GM18508 (cell line): Measurements from ENCODE around the gene KRTAP12-2.
"Not testable (repeated sequence)": the region's sequence is repeated elsewhere in the genome, so short reads cannot be mapped to it uniquely, and the experiment has no call there.

ENCODE experiments used
- ATAC-seq: cut with Tn5 transposase; IDR thresholded peaks from one replicate; pipeline ENCODE4 v1.9.1; 2021; ENCODE audit warnings: moderate number of reproducible peaks; ENCODE audit not compliant: insufficient read depth, unreplicated experiment

KRTAP12-2 gene

DNA sequence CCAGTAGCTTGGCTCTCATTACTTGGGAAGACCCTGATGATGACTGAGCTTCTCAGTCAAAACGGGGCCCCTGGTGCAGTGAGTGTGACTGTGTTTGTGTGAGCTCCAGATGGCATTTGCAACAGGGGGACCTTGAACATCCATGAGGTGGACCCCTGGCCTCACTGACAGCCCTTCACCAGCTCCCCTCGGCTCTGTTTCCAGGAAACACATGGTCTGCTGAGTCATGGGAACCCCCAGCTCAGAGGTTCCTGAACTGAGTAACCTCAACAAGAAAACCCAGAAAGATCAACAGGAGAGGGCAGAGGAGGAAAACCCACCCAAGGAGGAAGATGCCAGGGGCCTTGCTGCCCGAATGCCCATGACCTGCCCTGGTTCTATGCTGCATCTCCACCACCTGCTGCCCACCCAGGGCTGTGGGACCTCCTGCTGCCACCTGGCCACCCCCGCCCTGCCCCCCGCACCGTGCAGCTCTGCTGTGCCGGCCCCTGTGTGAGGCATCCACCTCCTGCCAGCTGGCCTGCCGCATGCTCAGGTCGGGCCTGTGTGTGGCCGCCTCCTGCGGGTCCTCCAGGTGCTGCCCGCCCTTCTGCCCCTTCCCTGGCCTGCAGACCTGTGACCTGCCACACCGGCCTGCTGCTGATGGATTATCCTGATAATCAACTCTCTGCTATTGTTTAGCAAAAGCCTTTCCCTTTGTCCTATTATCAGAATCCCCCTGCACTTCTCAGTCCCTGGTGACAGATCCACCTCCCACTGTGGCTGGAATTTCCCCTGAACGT is 19.5 kb upstream of the KRTAP12-2 start:
- ATAC-seq, result no peak

DNA sequence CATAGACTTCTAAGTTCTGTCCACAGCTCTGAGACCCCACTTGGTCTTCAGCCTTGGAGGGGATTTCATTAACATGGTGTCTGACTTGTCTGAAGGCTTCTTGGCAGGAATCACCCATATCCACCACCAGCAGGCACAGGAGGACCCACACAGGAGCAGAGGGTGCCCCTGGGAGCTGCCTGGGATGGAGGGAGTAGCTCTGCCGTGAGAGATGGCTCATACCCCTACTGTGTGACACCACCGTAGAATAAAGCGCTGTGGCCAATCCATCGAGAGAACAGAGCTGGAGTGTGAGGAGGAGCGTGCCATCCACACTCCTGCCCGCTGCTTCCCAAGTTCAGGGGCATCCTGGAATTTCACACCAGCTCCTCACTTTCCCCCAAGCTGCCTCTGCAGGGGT is 18.3 kb upstream of the KRTAP12-2 start:
- not testable (repeated sequence) for ATAC-seq

DNA sequence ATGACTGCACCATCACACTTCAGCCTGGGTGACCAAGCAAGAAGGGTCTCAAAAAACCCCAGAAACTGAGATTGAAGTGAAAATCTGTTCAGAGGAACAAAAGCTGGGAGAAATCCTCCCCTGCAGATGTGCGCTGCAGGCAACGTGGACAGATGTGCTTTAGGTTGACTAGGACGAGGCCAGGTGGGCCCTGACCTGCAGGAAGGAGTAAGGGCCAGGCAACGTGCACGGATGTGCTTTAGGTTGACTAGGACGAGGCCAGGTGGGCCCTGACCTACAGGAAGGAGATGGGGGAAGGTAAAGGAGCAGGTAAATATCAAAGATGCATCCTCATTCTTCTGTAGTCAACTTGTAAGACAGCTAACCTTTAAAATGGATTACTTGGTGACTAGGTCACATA is 17.8 kb upstream of the KRTAP12-2 start:
- ATAC-seq, result no peak

DNA sequence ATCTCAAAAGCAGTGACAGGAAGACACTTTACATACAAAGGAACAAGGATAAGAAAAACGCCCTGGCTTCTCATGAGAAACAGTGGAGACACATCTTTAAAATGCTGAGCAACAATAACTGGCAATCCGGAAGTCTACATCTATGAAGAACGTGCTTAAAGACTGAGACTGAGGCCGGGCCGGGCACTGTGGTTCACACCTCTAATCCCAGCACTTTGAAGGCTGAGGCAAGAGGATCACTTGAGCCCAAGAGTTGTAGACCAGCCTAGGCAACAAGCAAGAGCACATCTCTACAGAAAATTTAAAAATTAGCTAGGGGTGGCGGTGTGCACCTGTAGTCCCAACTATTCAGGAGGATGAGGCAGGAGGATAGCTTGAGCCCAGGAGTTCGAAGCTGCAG is 17.4 kb upstream of the KRTAP12-2 start:
- no peak for ATAC-seq

DNA sequence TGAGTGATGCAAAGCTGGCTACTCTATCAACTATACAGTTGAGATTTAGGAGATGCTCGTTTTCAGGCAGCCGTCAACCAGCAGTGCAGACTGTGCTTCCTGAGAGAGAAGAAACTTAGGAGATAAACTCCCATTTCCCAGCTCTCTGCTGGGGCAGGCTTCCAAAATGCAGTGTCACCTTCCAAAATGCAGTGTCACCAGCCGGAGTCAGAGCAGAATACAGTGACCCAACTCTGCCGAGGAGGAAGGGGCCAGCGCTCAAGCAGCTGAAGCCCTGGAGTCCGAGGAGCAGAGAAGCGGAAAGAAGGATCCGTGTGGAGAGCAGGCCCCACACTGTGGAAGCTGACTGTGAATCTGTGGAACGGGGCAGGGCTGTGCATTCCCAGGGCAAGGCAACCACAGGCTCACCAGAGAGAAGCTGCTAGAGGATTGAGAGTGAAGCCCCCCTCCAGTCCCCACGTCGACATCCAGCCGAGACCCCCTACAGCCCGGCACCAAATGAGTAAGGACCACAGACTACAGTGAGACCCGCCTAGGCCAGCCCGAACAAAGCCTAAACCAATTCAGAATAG is 15.9 kb upstream of the KRTAP12-2 start:
- ATAC-seq, result no peak

DNA sequence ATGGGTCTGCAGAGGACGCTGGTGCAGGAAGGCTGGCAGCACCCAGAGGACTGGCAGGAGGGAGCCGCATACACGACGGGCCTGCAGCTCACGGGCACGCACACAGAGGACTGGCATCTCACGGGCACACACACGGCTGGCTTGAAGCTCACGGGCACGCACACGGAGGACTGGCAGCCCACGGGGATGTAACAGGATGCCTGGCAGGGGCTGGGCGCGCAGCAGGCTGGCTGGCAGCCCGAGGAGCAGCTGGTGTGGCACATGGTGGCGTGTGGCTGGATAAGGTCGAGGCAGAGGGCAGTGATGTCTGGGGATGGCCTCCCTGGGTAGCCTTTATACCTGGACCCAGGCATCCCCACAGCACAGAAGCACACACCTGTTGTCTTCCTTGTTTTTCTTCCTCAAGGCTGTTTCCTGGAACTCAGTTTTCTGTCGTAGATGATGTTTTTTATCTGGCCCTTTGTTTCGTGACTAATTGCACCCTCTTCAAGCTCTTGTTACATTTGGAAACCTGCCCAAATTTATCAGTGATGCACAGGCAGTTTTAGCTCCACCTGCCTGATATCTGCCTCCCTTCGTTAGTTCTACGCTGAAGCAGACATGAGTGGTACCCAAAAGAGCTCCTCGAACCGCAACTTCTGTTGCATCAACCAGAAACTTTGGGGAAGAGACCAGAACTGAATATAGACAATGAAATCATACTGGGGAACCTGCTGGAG is 15.3 kb upstream of the KRTAP12-2 start, which contains the start of gene KRTAP12-1:
KRTAP12-1 (minus strand) TSS at position 303 of the 719 bp plus-strand sequence; CDS start at position 263, 40 bp downstream.
- no peak for ATAC-seq

DNA sequence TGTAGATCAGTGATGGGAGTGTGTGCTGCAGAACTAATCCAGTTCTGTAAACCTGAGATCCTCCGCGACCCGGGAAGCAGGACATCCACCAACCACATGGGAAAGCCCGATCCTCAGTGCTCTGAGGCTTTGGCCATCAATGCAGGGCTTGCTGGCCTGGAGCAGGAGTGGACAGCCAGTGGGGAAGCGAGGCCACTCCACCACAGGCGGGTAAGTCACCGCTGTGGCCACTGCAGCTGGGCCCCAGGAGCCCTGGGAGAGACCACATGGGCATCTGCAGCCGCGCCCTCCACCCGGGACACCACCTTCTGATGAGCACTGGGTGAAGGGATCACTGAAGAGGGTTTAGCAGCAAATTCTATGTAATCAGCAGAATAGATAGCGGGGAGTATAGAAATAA is 14.4 kb upstream of the KRTAP12-2 start:
- ATAC-seq, result no peak

DNA sequence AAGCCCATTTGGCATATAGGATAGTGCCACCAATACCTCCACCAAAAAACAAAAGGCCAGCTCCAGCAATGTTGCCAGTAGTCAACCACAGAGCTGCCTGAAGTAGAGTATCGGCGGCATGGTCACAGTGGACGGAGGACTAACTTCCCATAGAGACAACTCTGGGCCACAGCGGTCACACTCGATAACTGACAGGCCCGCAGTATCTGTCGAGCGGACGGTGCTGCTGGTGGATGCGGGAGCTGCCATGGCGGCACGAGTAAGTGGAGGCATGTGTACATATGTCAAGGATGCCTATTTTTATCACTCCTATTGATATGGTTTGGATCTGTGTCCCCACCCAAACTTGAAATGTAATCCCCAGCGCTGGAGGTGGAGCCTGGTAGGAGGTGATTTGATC is 11.2 kb upstream of the KRTAP12-2 start:
- ATAC-seq, result no peak

DNA sequence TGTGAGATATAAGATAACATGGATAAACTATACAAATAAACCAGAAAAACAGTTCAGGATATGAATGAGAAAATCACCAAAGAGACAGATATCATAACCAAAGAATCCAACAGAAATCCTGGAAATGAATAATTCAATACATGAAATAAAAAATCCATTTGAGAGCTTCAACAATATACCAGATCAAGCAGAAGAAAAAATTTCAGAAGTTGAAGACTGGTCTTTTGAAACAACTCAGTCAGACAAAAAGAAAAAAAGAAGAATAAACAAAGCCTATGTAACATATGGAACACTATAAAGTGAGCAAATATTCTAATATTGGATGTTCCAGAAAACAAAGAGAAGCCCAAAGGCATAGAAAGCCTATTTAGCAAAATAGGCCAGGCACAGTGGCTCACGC is 5.2 kb upstream of the KRTAP12-2 start:
- ATAC-seq, result no peak

DNA sequence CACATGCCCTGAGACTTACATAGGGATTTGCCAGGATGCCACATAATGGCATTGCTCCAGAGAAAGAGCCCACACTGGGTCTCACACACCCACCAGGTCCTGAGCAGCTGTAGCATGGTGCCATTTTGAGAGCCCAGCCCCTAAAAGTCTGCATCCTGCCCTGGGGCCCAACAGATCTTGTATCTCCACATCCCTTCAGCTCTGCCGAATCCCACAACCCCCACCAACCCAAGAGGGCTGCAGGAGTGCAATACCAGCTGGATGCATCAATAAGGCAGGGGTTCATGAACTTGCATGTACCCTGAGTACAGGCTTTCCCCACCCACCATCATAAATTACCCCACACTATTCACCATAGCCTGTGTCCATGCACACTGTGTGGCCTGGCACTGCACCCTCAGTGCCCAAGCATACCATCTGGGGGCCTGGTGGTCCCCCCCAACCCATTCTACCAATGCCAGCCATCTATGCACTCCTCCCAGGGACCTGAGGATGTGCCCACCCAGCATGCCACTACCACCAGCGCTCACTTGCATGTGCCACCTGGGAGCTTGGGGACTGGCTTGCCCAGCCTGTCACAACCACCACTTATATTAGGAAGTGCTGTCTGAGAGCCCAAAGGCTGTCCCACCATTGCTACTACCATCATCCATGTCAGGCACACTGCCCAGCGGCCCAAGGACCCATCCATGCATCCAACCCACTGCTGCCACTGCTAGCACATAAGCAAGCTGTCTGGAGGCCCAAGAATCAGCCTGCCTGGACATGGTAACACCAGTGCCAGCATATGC is 4.1 kb upstream of the KRTAP12-2 start:
- no peak for ATAC-seq

DNA sequence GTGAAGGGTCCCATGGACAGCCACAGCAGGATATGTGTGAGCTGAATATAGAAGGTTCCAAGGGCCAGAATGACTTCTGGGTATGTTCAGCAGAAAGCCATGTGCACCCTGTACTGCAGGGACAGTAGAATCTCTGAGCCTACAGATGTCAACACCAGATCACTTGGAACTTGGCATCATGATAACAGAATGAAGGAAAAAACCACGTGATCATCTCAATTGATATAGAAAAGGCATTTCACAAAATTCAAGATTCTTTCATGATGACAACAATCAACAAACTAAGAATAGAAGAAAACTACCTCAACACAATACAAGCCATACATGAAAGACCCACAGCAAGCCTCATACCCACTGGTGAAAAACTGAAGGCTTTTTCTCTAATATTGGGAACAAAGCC is 885 bp upstream of the KRTAP12-2 start:
- ATAC-seq, result no peak

DNA sequence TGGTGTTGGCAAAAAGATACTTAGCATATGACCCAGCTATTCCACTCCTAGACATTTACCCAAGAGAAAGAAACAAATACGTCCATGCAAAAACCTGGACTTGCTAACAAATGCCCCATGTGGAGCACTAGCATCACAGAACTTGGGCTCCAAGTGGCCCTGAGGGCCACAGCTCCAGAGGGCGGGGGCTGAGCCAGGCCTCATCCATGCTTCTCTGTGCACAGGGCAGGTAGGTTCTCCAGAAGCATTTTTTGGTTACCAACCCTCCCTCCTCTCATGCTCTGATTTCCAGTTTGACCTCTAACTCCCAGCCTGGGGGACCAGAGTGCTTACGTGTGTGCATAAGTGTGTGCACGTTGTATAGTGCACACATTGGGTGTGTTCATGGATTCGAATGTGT is 2.0 kb downstream of the KRTAP12-2 start:
- ATAC-seq, result no peak

DNA sequence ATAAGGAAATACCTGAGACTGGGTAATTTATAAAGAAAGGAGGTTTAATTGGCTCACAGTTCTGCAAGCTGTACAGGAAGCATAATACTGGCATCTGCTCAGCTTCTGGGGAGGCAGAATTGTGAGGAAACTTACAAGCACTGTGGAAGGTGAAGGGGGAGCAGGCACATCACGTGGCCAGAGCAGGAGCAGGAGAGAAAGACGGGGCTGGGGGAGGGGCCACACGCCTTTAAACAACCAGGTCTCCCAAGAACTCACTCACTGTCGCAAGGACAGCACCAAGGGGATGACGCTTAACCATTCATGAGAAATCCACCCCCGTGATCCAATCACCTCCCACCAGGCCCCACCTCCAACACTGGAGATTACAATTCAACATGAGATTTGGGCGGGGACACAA is 5.2 kb downstream of the KRTAP12-2 start:
- ATAC-seq, result not testable (repeated sequence)

DNA sequence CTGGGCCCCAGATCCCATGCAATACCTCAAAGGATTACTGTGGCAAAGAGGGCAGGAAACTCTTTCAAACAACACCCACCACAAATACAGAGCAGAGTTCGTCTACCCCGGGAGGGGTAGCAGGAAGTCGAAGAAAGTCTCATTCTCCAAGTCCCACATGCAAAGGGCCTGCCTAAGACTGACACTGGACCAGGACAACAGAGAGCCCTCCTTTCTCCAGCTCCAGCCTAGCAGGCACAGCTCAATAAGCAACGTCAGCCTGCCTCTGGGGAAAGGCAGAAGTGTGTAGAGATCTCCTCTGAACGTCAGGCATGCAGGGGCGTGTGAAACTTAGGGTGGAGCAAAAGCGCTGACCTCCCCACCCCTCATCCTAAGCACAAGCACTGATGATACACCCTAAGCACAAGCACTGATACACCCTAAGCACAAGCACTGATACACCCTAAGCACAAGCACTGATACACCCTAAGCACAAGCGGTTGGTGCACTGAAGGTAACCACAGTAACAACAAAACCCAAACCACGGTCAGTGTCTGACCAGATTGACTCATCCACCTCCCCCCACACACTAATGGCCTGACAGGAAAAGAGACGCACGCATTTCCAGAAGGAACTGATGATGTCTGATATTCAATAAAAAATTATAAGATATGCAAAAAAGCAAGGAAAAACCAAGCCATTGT is 7.7 kb downstream of the KRTAP12-2 start:
- ATAC-seq, result no peak

DNA sequence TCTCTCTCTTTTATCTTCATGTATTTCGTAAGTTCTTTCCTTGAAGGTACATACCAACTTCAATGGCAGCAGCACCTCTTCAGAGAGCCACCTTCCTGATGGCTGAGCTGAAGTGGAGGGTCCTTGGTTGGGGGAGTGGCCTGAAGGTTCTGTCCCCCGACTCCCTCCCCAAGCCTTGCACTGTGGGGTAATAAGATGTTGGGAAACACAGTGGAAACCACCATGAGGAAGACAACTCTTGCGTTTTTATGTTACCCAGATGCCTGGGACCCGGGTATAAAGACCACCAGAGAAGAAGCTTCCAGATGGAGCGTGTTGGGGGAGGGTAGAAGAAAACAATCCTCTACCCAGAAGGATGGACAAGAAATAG is 8.2 kb downstream of the KRTAP12-2 start:
- no peak for ATAC-seq

DNA sequence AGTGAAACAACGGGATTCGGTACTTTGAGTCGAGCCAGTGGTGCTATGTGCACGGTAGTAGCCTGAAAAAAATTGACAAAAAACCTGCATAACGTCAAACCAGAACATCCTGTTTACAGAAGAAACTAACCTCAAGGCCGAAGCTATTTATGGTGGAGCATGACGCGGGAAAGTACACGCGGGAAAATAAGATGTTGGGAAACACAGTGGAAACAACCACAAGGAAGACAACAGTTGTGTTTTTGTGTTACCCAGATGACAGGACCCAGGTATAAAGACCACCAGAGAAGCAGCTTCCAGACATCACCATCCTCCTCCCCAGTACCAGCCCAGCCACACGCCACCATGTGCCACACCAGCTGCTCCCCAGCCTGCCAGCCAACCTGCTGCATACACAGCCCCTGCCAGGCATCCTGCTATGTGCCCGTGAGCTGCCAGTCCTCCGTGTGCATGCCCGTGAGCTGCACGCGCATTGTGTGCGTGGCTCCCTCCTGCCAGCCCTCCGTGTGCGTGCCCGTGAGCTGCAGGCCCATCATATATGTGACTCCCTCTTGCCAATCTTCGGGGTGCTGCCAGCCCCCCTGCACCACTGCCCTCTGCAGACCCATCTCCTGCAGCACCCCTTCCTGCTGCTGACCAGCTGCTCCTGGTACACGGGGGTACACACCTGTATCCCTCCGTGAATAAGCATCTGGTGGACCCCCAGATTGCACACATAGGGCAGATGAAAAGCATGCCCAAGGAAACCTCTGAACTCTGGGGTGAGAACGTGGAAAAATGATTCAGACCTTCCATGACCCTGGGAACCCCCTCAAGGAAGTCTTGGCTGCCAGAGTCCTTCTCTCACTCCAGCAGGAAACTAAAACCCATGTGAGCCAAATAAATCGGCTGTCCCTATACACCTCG is 8.8 kb downstream of the KRTAP12-2 start, which contains the start of gene KRTAP12-3:
KRTAP12-3 (plus strand) TSS at position 298 of the 906 bp plus-strand sequence; CDS start at position 346, 48 bp downstream.
- no peak for ATAC-seq

DNA sequence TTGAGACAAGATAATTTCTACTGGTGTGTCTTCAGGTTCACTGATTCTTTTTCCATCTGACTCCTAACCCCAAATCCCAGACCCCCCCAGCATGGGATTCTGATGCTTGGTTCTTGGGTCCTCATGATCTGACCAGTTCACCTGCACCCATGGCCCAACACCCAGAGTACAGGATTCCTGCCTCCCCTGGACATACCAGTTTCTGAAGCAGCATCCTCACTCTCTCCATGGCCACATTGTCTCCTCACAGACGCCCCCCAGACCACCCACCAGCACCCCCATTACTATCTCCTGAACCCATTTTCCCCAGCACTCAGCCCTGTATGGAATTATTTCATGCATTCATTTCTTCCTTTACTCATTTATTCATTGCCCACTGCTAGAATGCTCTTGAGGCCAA is 9.9 kb downstream of the KRTAP12-2 start:
- ATAC-seq, result no peak

DNA sequence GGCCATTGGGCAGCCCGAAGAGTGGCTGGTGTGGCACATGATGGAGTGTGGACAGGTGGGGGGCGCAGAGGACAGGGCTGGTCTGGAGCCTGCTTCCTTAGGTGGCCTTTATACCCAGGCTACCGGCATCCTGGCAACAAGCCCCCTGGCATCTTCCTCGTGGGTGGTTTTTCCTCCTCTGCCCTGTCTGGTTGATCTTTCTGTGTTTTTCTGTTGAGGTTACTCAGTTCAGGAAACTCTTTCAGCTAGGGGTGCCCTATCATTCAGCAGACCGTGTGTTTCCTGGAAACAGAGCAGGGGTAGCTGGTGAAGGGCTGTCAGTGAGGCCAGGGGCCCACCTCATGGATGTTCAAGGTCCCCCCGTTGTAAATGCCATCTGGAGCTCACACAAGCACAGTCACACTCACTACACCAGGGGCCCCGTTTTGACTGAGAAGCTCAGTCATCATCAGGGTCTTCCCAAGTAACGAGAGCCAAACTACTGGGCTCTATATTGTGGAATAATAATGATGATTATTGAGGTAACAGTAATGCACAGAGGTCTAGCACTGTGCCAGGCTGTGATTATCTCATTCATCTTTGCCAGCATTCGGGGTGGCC is 12.1 kb downstream of the KRTAP12-2 start, which contains the start of gene KRTAP12-4:
KRTAP12-4 (minus strand) TSS at position 84 of the 600 bp plus-strand sequence; CDS start at position 39, 45 bp downstream.
- ATAC-seq, result no peak
